GM12878 (cell line): ENCODE measurements around the gene RPS6KA5. TPM values are rescaled to one million over a fixed set of nuclear protein-coding genes. Genes with fewer than 3 reads are reported as not detected.

Experiments used
- ATAC-seq: fragments of 200-7000 bp; cut with Tn5 transposase; 3 replicates; pipeline ENCODE4 v1.9.1; 2020; ENCODE audit warnings: mild to moderate bottlenecking, moderate library complexity
- BruUV-seq: library from RNA; stranded (reverse); fragments of 400-500 nt; replicated peaks from 2 replicates; lab custom pipeline; 2021; lab: Mats Ljungman, UMichigan
- CTCF ChIA-PET: fragments of 300-600 bp; sonication (Branson Sonifier 250); formaldehyde crosslinking; extraction: SDS; loops from one replicate; lab custom pipeline; 2021; ENCODE audit warnings: inconsistent platforms; lab: Yijun Ruan, JAX
- POLR2A ChIA-PET: fragments of 350-600 bp; formaldehyde crosslinking; extraction: SDS; loops from one replicate; lab custom pipeline; 2021; ENCODE audit warnings: inconsistent platforms; lab: Charles Lee
- RAD21 ChIA-PET: fragments of 300-600 bp; sonication (Branson Sonifier 250); formaldehyde crosslinking; loops from one replicate; lab custom pipeline; 2023; ENCODE audit warnings: antibody characterized with exemption; ENCODE audit not compliant: unreplicated experiment; lab: Charles Lee
- SMC1A ChIA-PET: fragments of 300-600 bp; sonication (Branson Sonifier 250); formaldehyde crosslinking; loops from one replicate; lab custom pipeline; 2023; ENCODE audit not compliant: unreplicated experiment, uncharacterized antibody; lab: Charles Lee
- DNase-seq: peaks from one replicate; pipeline ENCODE4 v3.0.0-alpha.2; 2011; ENCODE audit warnings: low read depth, low spot score
- FAIRE-seq: peaks from 3 replicates; lab custom pipeline; 2011; peaks lifted over from hg19 to GRCh38; lab: Jason Lieb, UNC
- H2AFZ ChIP-seq: 2 replicates; pipeline ENCODE4 v1.6.0; 2011; ENCODE audit warnings: low read depth, low read length, control low read depth; ENCODE audit not compliant: control insufficient read depth
- H3K27ac ChIP-seq: 2 replicates; pipeline ENCODE4 v1.5.1; 2011; ENCODE audit warnings: control low read depth; ENCODE audit not compliant: control insufficient read depth, insufficient read depth
- H3K27me3 ChIP-seq, 2 experiments: replicated peaks in 1 of 2; 2 replicates each; pipeline versions ENCODE4 v1.6.0 to v1.6.1; 2011; ENCODE audit warnings: low read length in 1 of 2; ENCODE audit not compliant: control insufficient read depth in 2 of 2, insufficient read depth in 2 of 2
- H3K36me3 ChIP-seq, 2 experiments: 2 replicates each; pipeline ENCODE4 v1.5.1; 2011; ENCODE audit warnings: low read length in 1 of 2; ENCODE audit not compliant: control insufficient read depth in 2 of 2, insufficient read depth in 2 of 2
- H3K4me1 ChIP-seq: 2 replicates; pipeline ENCODE4 v1.6.1; 2011; ENCODE audit warnings: mild to moderate bottlenecking, low read length, moderate library complexity, mixed read lengths; ENCODE audit not compliant: control insufficient read depth, insufficient read depth
- H3K4me2 ChIP-seq: 2 replicates; pipeline ENCODE4 v1.6.0; 2011; ENCODE audit warnings: control low read depth; ENCODE audit not compliant: control insufficient read depth, insufficient read depth
- H3K4me3 ChIP-seq: fragments of 200-600 bp; sonication (generic); 2 replicates; pipeline ENCODE4 v1.5.1; 2016
- H3K79me2 ChIP-seq: 2 replicates; pipeline ENCODE4 v1.6.0; 2011; ENCODE audit warnings: low read length; ENCODE audit not compliant: control insufficient read depth, insufficient read depth
- H3K9ac ChIP-seq: 2 replicates; pipeline ENCODE4 v1.8.0; 2011; ENCODE audit warnings: low read length, control low read depth, mixed read lengths; ENCODE audit not compliant: control insufficient read depth, insufficient read depth
- H3K9me3 ChIP-seq: replicated peaks from 3 replicates; pipeline ENCODE4 v1.5.1; 2011; ENCODE audit warnings: mild to moderate bottlenecking, low read length; ENCODE audit not compliant: control insufficient read depth, insufficient read depth
- H4K20me1 ChIP-seq: 2 replicates; pipeline ENCODE4 v1.6.0; 2011; ENCODE audit not compliant: control insufficient read depth, insufficient read depth
- BACH1 ChIP-seq: fragments of 450-650 bp; IDR thresholded peaks from 2 replicates; pipeline ENCODE4 v1.6.1; 2017; ENCODE audit warnings: mild to moderate bottlenecking, borderline replicate concordance
- DPF2 ChIP-seq: fragments of 450-650 bp; IDR thresholded peaks from 2 replicates; pipeline ENCODE4 v1.6.1; 2017; ENCODE audit warnings: mild to moderate bottlenecking
- EP300 ChIP-seq, 2 experiments: fragments of 150-350 bp in 1 of 2; IDR thresholded peaks; 2 replicates each; pipeline ENCODE4 v1.6.1; 2011 to 2012; ENCODE audit warnings: low read depth in 2 of 2, low read length in 2 of 2, borderline replicate concordance in 1 of 2, improper control_type of control experiment in 1 of 2, inconsistent platforms in 1 of 2; ENCODE audit not compliant: control insufficient read depth in 1 of 2
- NBN ChIP-seq: fragments of 450-650 bp; IDR thresholded peaks from 2 replicates; pipeline ENCODE4 v1.6.1; 2016
- SPI1 ChIP-seq: IDR thresholded peaks from 2 replicates; pipeline ENCODE4 v1.6.1; 2011; ENCODE audit warnings: low read depth, mild to moderate bottlenecking, low read length, moderate library complexity, borderline replicate concordance; ENCODE audit not compliant: insufficient read depth
- STAT1 ChIP-seq: fragments of 450-650 bp; conservative IDR thresholded peaks from 2 replicates; pipeline ENCODE4 v1.6.1; 2014; ENCODE audit warnings: antibody characterized with exemption, mild to moderate bottlenecking
- SUZ12 ChIP-seq: fragments of 200-600 bp; sonication (generic); IDR thresholded peaks from one replicate; pipeline ENCODE4 v1.6.1; 2018; ENCODE audit warnings: antibody characterized with exemption, mild to moderate bottlenecking; ENCODE audit not compliant: unreplicated experiment
- TARDBP ChIP-seq: IDR thresholded peaks from 2 replicates; pipeline ENCODE4 v1.6.1; 2016; ENCODE audit warnings: borderline replicate concordance
- ZNF24 ChIP-seq: fragments of 450-650 bp; IDR thresholded peaks from 2 replicates; pipeline ENCODE4 v1.6.1; 2017; ENCODE audit warnings: antibody characterized with exemption, mild to moderate bottlenecking
- WGBS: methylation state at CpG from one replicate; pipeline ENCODE4 v1.1.6; 2016; ENCODE audit warnings: low lambda C conversion rate; ENCODE audit not compliant: insufficient replicate concordance, insufficient coverage; ENCODE audit errors: missing lambda C conversion rate; 5-methylcytosine and 5-hydroxymethylcytosine counted together
- in situ Hi-C: fragments of 300-500 bp; cut with MboI; formaldehyde crosslinking; loops from 9 replicates; pipeline ENCODE4 v1.14.3; 2018; ENCODE audit warnings: mixed read lengths
- intact Hi-C: fragments of 100-400 bp; cut with micrococcal nuclease; formaldehyde crosslinking; loops from one replicate; pipeline ENCODE4 v1.14.2; 2022; ENCODE audit not compliant: unreplicated experiment
- polyA plus RNA-seq, 11 experiments: library from polyadenylated mRNA; depleted of rRNA in 4 of 11; unstranded in 6 of 11; stranded (reverse) in 5 of 11; fragments of >200 nt; fragmentation: Nextera tagmentation in 4 of 11; fragmentation: Illumina TruSeq in 1 of 11; extraction: Ambion mirVana in 4 of 11; extraction: Trizol in 1 of 11; gene quantifications; 1 replicate in 1 of 11; 2 replicates in 10 of 11; pipeline versions ENCODE4 v1.2.1 to v1.2.3, GENCODE V29; 2011 to 2016; ENCODE audit warnings: inconsistent platforms in 2 of 11, missing spikeins in 2 of 11, low read depth in 1 of 11
- total RNA-seq, 4 experiments: library from RNA; depleted of rRNA in 3 of 4; stranded (reverse); fragments of >200 nt in 3 of 4; fragmentation: Illumina TruSeq in 1 of 4; extraction: Trizol in 1 of 4; gene quantifications; 2 replicates each; pipeline versions ENCODE4 v1.2.1 to v1.2.3, GENCODE V29; 2013 to 2021
- TF ChIP-seq, protein P1 (sequence below): fragments of 450-650 bp; IDR thresholded peaks from 2 replicates; pipeline ENCODE4 v1.6.1; 2016; ENCODE audit warnings: mild to moderate bottlenecking, moderate library complexity, borderline replicate concordance
- TF ChIP-seq, protein P2 (sequence below): fragments of 150-350 bp; IDR thresholded peaks from 2 replicates; pipeline ENCODE4 v1.6.1; 2014; ENCODE audit warnings: mild to moderate bottlenecking, low read depth, low read length

Gene RPS6KA5
- total and polyA plus RNA-seq, 10 of the 15 experiments (the other 5 are each of a cell fraction or from before 2014, with no cell fraction given): 1.4 to 7.0 (median 3.7) TPM

DNA sequence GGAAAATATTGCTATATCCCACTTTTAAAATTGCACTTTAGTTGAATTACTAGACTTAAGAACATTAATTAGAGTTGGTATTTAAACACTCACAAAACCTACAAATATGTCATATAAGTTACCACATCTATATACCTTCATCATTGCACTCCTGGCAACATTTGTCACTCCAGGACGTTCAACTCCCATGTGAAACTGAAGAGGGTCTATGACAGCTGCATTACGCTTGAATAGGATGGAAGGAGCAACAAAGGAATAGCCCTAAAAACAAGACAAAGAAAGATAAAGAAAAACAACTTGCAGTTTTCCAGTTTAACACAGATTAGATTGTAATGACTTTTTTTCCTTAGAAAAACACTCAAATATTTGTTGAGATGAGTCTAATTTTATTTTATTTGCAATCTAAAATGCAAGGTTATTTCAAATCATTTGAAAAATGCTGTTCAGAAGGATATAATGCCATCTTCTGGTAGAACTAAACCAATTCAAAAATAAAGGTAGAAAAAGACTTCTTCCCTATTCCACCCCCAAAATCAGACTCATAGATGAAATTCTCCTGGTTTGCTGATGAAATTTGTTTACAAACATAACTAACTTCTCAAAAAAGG is 159.9 kb downstream of the RPS6KA5 start:
- DNase-seq: no peak
- intact Hi-C loops (loop anchor here (5.0 kb wide), 2 partner anchors 162 to 387 kb away; partner anchors contain the start of gene RPS6KA5), in situ Hi-C loops (loop anchor here (5.0 kb wide), 1 partner anchor 272 kb away; no protein-coding TSS in a partner anchor)
- ChIA-PET CTCF (interaction anchor here (0.7 to 7.9 kb wide), 6 partner anchors 27 to 273 kb away, joined by 3 to 333 read pairs (median 5); partner anchors contain the start of gene RPS6KA5), POLR2A (no interaction called here), SMC1A (interaction anchor here (1.2 to 5.2 kb wide), 4 partner anchors 9 to 274 kb away, joined by 3 to 183 read pairs (median 20); no protein-coding TSS in a partner anchor), RAD21 (interaction anchor here (3.2 kb wide), 1 partner anchor 273 kb away, joined by 119 read pairs; no protein-coding TSS in a partner anchor)
- H3K36me3 ChIP-seq: no peaks in the 10 kb centered on the region; a peak in 1 of 4 replicates
- FAIRE-seq: no peak
- H3K27me3 ChIP-seq: no peaks in the 10 kb centered on the region
- 48% methylated on average over 2 of the region's 2 CpGs for WGBS
- ATAC-seq: no peak
- H3K4me3 ChIP-seq: no peak overlapping the region
- H3K9ac ChIP-seq: no peak overlapping the region
- H3K9me3 ChIP-seq: no peaks in the 10 kb centered on the region
- no peak overlapping the region for H3K27ac ChIP-seq
- H3K4me2 ChIP-seq: no peak overlapping the region
- H2AFZ ChIP-seq: no peak overlapping the region
- BruUV-seq: no TSS peak
- peaks cover 3% of the 10 kb centered on the region; the same call in 1 of the 2 replicates for H3K4me1 ChIP-seq
- no peaks in the 10 kb centered on the region for H3K79me2 ChIP-seq
- TF ChIP-seq TARDBP: no peak
- TF ChIP-seq SPI1: no peak
- TF ChIP-seq STAT1: no peak
- TF ChIP-seq NBN: no peak
- TF ChIP-seq ZNF24: no peak
- TF ChIP-seq SUZ12: no peak
- no peak for TF ChIP-seq BACH1
- TF ChIP-seq, protein P1, sequence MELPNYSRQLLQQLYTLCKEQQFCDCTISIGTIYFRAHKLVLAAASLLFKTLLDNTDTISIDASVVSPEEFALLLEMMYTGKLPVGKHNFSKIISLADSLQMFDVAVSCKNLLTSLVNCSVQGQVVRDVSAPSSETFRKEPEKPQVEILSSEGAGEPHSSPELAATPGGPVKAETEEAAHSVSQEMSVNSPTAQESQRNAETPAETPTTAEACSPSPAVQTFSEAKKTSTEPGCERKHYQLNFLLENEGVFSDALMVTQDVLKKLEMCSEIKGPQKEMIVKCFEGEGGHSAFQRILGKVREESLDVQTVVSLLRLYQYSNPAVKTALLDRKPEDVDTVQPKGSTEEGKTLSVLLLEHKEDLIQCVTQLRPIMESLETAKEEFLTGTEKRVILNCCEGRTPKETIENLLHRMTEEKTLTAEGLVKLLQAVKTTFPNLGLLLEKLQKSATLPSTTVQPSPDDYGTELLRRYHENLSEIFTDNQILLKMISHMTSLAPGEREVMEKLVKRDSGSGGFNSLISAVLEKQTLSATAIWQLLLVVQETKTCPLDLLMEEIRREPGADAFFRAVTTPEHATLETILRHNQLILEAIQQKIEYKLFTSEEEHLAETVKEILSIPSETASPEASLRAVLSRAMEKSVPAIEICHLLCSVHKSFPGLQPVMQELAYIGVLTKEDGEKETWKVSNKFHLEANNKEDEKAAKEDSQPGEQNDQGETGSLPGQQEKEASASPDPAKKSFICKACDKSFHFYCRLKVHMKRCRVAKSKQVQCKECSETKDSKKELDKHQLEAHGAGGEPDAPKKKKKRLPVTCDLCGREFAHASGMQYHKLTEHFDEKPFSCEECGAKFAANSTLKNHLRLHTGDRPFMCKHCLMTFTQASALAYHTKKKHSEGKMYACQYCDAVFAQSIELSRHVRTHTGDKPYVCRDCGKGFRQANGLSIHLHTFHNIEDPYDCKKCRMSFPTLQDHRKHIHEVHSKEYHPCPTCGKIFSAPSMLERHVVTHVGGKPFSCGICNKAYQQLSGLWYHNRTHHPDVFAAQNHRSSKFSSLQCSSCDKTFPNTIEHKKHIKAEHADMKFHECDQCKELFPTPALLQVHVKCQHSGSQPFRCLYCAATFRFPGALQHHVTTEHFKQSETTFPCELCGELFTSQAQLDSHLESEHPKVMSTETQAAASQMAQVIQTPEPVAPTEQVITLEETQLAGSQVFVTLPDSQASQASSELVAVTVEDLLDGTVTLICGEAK: no peak
- TF ChIP-seq, protein P2, sequence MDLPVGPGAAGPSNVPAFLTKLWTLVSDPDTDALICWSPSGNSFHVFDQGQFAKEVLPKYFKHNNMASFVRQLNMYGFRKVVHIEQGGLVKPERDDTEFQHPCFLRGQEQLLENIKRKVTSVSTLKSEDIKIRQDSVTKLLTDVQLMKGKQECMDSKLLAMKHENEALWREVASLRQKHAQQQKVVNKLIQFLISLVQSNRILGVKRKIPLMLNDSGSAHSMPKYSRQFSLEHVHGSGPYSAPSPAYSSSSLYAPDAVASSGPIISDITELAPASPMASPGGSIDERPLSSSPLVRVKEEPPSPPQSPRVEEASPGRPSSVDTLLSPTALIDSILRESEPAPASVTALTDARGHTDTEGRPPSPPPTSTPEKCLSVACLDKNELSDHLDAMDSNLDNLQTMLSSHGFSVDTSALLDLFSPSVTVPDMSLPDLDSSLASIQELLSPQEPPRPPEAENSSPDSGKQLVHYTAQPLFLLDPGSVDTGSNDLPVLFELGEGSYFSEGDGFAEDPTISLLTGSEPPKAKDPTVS: no peak
- TF ChIP-seq EP300 (IDR thresholded peaks at IDR 0.05; ENCODE audit: borderline replicate concordance in 1 of 2, control insufficient read depth in 1 of 2, low read depth in 2 of 2, low read length in 2 of 2): no peak
- TF ChIP-seq DPF2: no peak
- no peaks in the 10 kb centered on the region for H4K20me1 ChIP-seq
